ENCODE results near the gene GLI3.

The GLI3 gene

DNA sequence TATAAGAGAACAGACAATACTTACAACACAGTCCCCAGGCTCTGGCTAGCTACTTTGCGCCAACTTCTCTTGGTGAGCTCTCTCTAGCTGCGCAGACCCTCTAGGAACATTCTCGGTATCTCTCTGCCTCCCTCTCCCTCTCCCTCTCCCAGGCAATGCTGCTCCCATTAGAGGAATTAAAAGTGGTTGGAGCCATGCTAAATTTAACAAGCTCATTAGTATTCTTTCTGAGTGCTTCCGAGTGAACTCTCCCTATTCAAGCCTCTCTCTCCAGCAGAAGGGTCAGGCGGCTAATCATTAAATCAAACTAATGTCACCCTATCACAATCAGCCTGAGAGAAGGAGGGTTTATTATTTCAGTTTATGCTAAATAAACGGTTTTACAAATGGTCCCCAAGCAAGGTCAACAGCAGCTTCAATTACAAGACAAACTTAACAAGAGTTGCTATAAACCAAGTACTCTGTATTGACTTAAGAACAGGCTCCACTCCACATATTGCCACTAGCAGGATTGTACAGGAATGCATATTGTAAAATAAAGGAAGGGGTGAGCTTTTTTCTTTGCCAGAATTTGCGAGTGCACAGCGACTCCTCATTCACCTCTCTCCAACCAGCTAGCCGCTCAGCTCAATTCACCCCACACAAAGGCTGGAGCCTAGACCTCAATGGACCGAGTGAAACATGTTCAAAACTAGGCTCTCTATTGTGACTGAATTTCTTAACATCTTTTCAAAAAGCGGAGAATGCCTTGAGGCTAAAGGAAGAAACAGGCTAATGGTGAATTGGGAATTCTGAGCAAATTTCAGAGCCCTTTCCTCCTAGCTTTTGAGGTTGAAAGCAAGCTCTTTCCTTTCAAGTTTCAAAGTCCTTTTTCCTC lies 84.4 kb downstream of the GLI3 start:
- H3K4me3 ChIP-seq (ENCODE audit: low read length) = no peak overlapping the region
- TF ChIP-seq, protein P1, sequence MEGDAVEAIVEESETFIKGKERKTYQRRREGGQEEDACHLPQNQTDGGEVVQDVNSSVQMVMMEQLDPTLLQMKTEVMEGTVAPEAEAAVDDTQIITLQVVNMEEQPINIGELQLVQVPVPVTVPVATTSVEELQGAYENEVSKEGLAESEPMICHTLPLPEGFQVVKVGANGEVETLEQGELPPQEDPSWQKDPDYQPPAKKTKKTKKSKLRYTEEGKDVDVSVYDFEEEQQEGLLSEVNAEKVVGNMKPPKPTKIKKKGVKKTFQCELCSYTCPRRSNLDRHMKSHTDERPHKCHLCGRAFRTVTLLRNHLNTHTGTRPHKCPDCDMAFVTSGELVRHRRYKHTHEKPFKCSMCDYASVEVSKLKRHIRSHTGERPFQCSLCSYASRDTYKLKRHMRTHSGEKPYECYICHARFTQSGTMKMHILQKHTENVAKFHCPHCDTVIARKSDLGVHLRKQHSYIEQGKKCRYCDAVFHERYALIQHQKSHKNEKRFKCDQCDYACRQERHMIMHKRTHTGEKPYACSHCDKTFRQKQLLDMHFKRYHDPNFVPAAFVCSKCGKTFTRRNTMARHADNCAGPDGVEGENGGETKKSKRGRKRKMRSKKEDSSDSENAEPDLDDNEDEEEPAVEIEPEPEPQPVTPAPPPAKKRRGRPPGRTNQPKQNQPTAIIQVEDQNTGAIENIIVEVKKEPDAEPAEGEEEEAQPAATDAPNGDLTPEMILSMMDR (conservative IDR thresholded peaks at IDR 0.05; ENCODE audit: low read depth, low read length) = no peak
- no peak for DNase-seq (ENCODE audit: low read depth)

DNA sequence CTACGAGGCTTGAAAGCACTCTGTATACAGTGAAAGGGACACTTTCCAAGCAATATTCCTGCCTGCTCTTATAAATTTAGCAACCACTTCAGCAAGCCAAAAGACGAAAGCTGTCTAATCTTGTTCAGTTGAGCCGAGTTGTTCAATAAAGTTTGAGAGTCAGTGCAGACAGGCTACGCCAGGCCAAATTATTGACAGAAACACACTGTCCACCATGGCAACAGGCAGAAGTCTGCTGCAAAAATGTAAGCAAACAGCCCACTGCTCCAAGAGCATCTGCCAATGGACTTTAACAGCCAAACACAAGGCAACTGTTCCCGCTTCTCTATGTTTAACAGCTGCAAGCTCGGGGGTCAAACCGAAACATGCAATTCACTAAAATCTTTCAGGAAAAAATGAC lies 85.7 kb downstream of the GLI3 start:
- no peak for DNase-seq (ENCODE audit: low read depth)
- H3K4me3 ChIP-seq (ENCODE audit: low read length) = no peak overlapping the region

DNA sequence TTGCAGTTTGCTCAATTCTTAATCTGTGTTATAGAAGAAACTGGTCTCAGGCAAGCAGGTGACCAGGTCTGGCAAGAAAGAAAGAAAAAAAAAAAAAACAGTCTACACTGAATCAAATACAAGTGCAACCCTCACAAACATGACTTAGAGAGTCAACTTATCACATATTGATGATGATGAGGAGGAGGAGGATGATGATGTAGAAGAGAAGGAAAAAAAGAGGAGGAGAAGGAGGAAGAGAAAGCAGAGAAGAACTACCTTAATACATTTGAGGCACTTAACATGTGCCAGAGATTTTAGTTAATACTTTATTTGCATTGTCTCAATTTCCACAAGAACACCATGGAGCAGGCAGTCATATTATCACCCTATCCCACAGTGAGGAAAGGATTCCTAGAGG lies 91.5 kb downstream of the GLI3 start:
- TF ChIP-seq, protein P1 (conservative IDR thresholded peaks at IDR 0.05; ENCODE audit: low read depth, low read length) = no peak
- no peak overlapping the region for H3K4me3 ChIP-seq (ENCODE audit: low read length)
- DNase-seq (ENCODE audit: low read depth) = no peak

More for the DNA sequence above, 85.7 kb downstream of the GLI3 start:
- TF ChIP-seq, protein P1 (conservative IDR thresholded peaks at IDR 0.05; ENCODE audit: low read depth, low read length) = no peak

DNA sequence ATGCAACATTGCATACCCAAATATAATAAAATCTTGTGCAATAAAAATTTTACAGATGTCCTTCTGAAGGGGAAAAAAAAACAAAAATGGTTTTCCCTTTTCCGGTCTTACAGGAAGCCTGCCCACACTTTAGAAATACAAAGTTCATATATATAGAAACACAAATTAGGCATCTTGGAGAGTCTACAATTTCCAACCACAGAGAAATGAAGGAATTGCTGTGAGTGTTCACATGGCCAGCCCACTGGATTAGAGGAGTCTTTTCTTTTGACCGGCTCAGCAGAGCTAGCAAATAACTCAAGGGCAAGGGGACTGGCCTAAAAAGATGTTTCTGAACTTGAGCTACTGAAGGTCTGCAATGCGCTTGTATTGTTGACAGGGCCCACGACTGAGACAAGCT lies 92.4 kb downstream of the GLI3 start:
- TF ChIP-seq, protein P1 (conservative IDR thresholded peaks at IDR 0.05; ENCODE audit: low read depth, low read length) = no peak
- H3K4me3 ChIP-seq (ENCODE audit: low read length) = no peak overlapping the region
- no peak for DNase-seq (ENCODE audit: low read depth)

DNA sequence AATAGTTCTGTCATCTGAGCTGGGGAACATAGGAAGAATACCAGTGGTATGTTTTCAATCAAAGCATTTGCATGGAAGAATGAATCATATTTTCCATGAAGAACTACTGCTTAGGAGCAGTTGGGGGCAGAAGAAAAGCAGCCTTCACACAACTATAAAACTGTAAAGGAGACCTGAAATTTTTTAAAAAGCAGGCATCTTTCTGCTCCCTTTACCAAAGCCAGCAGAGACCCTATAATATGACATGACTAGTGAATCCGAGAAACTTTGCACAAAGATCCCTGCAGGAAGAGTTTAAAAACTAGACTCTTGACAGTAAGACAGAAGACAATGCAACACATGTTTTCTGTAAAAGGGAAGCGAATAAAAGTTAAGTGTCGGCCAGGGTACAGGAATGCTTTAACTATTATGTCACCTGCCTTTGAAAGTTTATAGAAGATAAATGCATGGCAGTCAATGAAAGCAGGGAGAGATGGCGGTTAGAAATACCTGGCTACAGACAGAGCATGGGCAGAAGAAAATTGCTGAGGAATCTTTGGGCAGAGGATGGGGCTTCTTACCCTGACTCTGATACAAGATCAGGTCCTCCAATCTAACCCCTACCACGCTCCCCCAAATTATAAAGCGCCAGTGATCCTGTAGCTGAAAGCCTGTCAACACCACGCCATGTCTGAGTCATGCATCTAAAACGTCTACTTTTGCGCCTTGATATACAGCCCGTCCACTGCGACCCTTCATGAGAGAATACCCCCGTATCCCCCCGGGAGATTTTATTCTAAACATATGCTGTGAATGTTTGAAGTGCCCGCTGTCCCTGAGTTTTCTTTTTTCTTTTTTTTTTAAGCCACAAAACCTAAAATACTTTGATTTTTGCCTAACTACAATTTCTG lies 93.1 kb downstream of the GLI3 start:
- DNase-seq (ENCODE audit: low read depth) = no peak
- TF ChIP-seq, protein P1 (conservative IDR thresholded peaks at IDR 0.05; ENCODE audit: low read depth, low read length) = no peak
- H3K4me3 ChIP-seq (ENCODE audit: low read length) = no peak overlapping the region

DNA sequence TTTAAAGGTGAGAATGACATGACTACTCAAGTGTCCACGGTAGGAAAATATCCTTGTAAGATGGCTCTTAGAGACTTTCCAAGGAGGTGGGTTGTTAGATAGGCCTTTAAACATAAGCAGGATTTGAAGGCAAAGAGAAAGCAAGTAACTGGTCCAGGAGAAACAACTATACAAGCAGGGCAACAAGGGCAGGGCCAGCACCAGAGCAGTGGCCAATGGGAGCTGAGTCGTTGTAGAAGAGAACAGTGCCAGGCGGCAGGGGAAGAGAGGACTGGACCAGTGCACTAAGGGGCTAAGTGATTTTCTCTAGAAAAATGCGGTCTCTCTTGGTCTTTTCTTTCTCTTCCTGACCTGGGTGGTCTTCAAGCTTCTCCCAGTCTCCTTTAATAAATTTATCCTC lies 94.9 kb downstream of the GLI3 start:
- TF ChIP-seq, protein P1 (conservative IDR thresholded peaks at IDR 0.05; ENCODE audit: low read depth, low read length) = no peak
- no peak overlapping the region for H3K4me3 ChIP-seq (ENCODE audit: low read length)
- DNase-seq (ENCODE audit: low read depth) = no peak
